MM.1S (cell line): ENCODE measurements around the gene EFHD2.
"Not testable (repeated sequence)": the region's sequence is repeated elsewhere in the genome, so short reads cannot be mapped to it uniquely, and the experiment has no call there.

Source experiments
- DNase-seq: peaks from one replicate; pipeline ENCODE4 v3.0.0-alpha.2; 2015
- H2AFZ ChIP-seq: fragments of 300-600 bp; sonication (generic); 2 replicates; pipeline ENCODE4 v1.6.0; 2016; ENCODE audit warnings: antibody characterized with exemption, low read length
- H3F3A ChIP-seq: fragments of 300-600 bp; sonication (generic); 2 replicates; pipeline ENCODE4 v1.6.1; 2016; ENCODE audit warnings: mild to moderate bottlenecking, antibody characterized with exemption, low read length, moderate library complexity, mixed read lengths; ENCODE audit not compliant: insufficient read depth
- H3K27ac ChIP-seq: fragments of 300-600 bp; sonication (generic); 2 replicates; pipeline ENCODE4 v1.5.1; 2016; ENCODE audit warnings: mild to moderate bottlenecking, low read length
- H3K27me3 ChIP-seq: fragments of 300-600 bp; sonication (generic); replicated peaks from 2 replicates; pipeline ENCODE4 v1.6.0; 2016; ENCODE audit warnings: low read length; ENCODE audit not compliant: insufficient read depth
- H3K36me3 ChIP-seq: fragments of 300-600 bp; sonication (generic); replicated peaks from 2 replicates; pipeline ENCODE4 v1.6.1; 2016; ENCODE audit warnings: mild to moderate bottlenecking, low read length, mixed read lengths; ENCODE audit not compliant: insufficient read depth
- H3K4me1 ChIP-seq: fragments of 300-600 bp; sonication (generic); 2 replicates; pipeline ENCODE4 v1.6.1; 2016; ENCODE audit warnings: low read length, mixed read lengths
- H3K4me2 ChIP-seq: fragments of 300-600 bp; sonication (generic); 2 replicates; pipeline ENCODE4 v1.6.0; 2016; ENCODE audit warnings: low read depth, low read length
- H3K4me3 ChIP-seq: fragments of 300-600 bp; sonication (generic); 2 replicates; pipeline ENCODE4 v1.5.1; 2016; ENCODE audit warnings: low read length, mixed read lengths
- H3K79me2 ChIP-seq: fragments of 300-600 bp; sonication (generic); 2 replicates; pipeline ENCODE4 v1.6.1; 2016; ENCODE audit warnings: mixed run types, low read length, mixed read lengths
- H3K9ac ChIP-seq: fragments of 300-600 bp; sonication (generic); 2 replicates; pipeline ENCODE4 v1.6.1; 2016; ENCODE audit warnings: low read length, mixed read lengths
- H3K9me2 ChIP-seq: fragments of 300-600 bp; sonication (generic); replicated peaks from 2 replicates; pipeline ENCODE4 v1.6.1; 2016; ENCODE audit warnings: mild to moderate bottlenecking, low read length, mixed read lengths; ENCODE audit not compliant: insufficient read depth
- H3K9me3 ChIP-seq: fragments of 300-600 bp; sonication (generic); replicated peaks from 2 replicates; pipeline ENCODE4 v1.6.1; 2016; ENCODE audit warnings: mild to moderate bottlenecking, low read length, mixed read lengths; ENCODE audit not compliant: insufficient read depth
- H4K20me1 ChIP-seq: fragments of 300-600 bp; sonication (generic); 2 replicates; pipeline ENCODE4 v1.6.1; 2016; ENCODE audit warnings: mild to moderate bottlenecking, low read length, moderate library complexity, mixed read lengths; ENCODE audit not compliant: insufficient read depth
- EZH2 ChIP-seq: fragments of 300-600 bp; sonication (generic); optimal IDR thresholded peaks from 2 replicates; pipeline ENCODE3; 2017; ENCODE audit warnings: low read depth, mild to moderate bottlenecking, antibody characterized with exemption, low read length, mixed read lengths
- EZH2phosphoT487 ChIP-seq: fragments of 300-600 bp; sonication (generic); IDR thresholded peaks from 2 replicates; pipeline ENCODE4 v1.6.1; 2018; ENCODE audit warnings: antibody characterized with exemption, low read length
- TF ChIP-seq, protein P1 (sequence below): fragments of 300-600 bp; sonication (generic); IDR thresholded peaks from 2 replicates; pipeline ENCODE4 v1.5.1; 2016; ENCODE audit warnings: antibody characterized with exemption, low read length, mixed read lengths

EFHD2 gene

DNA sequence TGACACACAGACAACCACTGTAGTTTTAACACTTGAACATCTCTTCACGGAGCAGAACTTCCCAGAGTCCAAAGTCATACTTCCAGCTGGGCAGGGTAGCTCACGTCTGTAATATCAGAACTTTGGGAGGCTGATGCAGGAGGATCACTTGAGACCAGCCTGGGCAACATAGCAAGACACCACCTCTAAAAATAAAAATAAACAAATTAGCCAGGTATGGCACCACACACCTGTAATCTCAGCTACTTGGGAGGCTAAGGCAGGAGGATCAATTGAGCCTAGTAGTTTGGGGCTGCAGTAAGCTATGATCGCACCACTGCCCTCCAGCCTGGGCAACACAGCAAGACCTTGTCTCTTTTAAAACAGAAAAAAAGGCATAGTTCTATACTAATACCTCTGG, 24.3 kb upstream of the EFHD2 start:
- Histone ChIP-seq H3K9me3 (no peaks in the 10 kb centered on the region), H3F3A (no peaks in the 10 kb centered on the region), H4K20me1 (no peaks in the 10 kb centered on the region), H3K4me2 (no peak overlapping the region), H2AFZ (no peak overlapping the region), H3K4me1 (peaks cover 4% of the 10 kb centered on the region; the same call in 1 of the 2 replicates), H3K27me3 (no peaks in the 10 kb centered on the region), H3K27ac (no peak overlapping the region), H3K79me2 (no peaks in the 10 kb centered on the region), H3K36me3 (no peaks in the 10 kb centered on the region), H3K9ac (no peak overlapping the region), H3K4me3 (no peak overlapping the region), H3K9me2 (no peaks in the 10 kb centered on the region)
- TF ChIP-seq EZH2phosphoT487, result no peak
- DNase-seq, result no peak

DNA sequence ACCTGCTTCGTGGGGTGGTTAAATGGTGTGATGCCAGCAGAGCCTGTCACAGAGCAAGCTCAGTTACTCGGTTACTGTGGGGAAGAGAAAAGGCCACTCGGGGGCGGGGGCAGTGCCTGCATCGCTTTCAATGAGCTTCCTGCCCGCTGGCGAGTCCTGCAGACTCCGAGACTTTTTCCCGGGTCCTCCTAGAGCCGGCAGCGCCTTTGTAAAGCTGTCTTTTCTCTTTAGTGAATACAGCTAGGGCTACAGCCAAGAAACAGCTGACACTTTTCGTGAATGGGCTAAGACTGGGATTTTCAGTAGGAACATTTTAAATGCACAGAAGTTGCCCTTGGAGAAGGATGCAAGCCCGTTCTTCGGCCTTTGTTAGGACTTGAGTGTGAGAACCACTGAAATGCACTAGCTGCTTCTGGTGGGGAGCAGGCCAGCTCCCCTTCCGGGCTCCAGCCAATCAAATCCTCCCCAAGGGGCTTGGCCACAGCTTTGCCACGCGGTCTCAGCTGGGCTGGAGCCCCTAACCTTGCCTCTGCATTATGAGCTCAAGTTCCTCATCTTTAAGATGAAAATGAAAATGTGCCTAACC, 23.4 kb upstream of the EFHD2 start:
- no peaks in the 10 kb centered on the region for H4K20me1 ChIP-seq
- H3K27me3 ChIP-seq, result no peaks in the 10 kb centered on the region
- H2AFZ ChIP-seq, result no peak overlapping the region
- no peak overlapping the region for H3K9ac ChIP-seq
- H3K4me3 ChIP-seq, result no peak overlapping the region
- H3K27ac ChIP-seq, result no peak overlapping the region
- no peaks in the 10 kb centered on the region for H3K36me3 ChIP-seq
- no peak for TF ChIP-seq EZH2phosphoT487
- no peak for TF ChIP-seq EZH2
- no peaks in the 10 kb centered on the region for H3K79me2 ChIP-seq
- H3K4me2 ChIP-seq, result no peak overlapping the region
- H3K9me2 ChIP-seq, result no peaks in the 10 kb centered on the region
- H3K9me3 ChIP-seq, result no peaks in the 10 kb centered on the region
- no peak for DNase-seq
- no peaks in the 10 kb centered on the region for H3F3A ChIP-seq
- H3K4me1 ChIP-seq, result peaks cover 4% of the 10 kb centered on the region; the same call in 1 of the 2 replicates

DNA sequence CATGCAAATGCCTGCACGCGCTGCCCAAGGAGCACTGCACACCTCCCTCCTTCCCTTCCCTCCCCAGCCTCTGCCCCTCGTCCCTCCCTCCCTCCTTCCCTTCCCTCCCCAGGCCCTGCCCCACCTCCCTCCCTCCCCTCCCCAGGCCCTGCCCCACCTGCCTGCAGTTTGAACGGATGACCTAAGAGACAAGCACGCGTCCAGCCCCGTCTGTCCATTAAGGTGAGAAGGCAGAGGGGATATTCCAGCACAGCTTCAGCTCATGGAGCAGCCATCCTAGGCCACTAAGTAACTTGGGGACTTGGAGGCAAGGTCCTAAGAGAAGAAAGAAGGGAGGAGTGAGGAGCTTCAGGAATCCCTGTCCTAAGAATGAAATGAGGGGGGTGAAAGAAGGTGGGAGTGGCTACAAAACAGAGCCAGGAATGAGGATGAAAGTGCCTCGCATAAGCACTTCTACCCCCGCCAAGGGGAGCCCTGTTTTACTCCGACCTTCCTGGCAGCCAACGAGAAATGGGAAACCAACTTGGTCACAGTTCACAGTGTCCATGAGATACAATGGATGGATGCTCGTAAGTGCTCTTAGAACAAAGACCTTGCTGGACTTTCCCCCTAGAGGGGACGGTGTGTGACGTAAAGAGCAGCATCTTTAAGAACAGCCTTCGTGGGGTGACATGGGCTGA, 21.3 kb upstream of the EFHD2 start:
- H3K9me3 ChIP-seq, result no peaks in the 10 kb centered on the region
- no peak for DNase-seq
- H3F3A ChIP-seq, result no peaks in the 10 kb centered on the region
- H3K27me3 ChIP-seq, result no peaks in the 10 kb centered on the region
- no peak overlapping the region for H3K9ac ChIP-seq
- H3K27ac ChIP-seq, result no peak overlapping the region
- no peak overlapping the region for H3K4me3 ChIP-seq
- H3K36me3 ChIP-seq, result no peaks in the 10 kb centered on the region
- no peaks in the 10 kb centered on the region for H4K20me1 ChIP-seq
- TF ChIP-seq EZH2 (no peak), EZH2phosphoT487 (no peak)
- TF ChIP-seq, protein P1, sequence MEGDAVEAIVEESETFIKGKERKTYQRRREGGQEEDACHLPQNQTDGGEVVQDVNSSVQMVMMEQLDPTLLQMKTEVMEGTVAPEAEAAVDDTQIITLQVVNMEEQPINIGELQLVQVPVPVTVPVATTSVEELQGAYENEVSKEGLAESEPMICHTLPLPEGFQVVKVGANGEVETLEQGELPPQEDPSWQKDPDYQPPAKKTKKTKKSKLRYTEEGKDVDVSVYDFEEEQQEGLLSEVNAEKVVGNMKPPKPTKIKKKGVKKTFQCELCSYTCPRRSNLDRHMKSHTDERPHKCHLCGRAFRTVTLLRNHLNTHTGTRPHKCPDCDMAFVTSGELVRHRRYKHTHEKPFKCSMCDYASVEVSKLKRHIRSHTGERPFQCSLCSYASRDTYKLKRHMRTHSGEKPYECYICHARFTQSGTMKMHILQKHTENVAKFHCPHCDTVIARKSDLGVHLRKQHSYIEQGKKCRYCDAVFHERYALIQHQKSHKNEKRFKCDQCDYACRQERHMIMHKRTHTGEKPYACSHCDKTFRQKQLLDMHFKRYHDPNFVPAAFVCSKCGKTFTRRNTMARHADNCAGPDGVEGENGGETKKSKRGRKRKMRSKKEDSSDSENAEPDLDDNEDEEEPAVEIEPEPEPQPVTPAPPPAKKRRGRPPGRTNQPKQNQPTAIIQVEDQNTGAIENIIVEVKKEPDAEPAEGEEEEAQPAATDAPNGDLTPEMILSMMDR, result no peak
- no peaks in the 10 kb centered on the region for H3K79me2 ChIP-seq
- peaks cover 4% of the 10 kb centered on the region; the same call in 1 of the 2 replicates for H3K4me1 ChIP-seq
- no peaks in the 10 kb centered on the region for H3K9me2 ChIP-seq
- H3K4me2 ChIP-seq, result no peak overlapping the region
- no peak overlapping the region for H2AFZ ChIP-seq

DNA sequence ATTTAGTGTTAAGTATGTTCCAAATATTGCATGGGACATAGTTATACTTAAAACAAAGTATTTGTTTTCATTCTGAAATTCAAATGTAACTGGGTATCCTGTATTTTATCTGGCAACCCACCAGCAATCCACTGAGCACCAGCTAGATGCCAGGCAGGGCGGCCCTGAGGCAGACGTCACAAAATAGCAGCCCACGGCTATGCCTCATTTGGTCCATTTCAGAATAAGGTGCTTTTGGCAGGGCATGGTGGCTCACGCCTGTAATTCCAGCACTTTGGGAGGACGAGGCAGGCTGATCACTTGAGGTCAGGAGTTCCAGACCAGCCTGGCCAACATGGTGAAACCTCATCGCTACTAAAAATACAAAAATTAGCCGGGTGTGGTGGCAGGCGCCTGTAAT, 19.9 kb upstream of the EFHD2 start:
- not testable (repeated sequence) for H3K4me1 ChIP-seq, H3K4me2 ChIP-seq, H3K9ac ChIP-seq, H3K27me3 ChIP-seq, H4K20me1 ChIP-seq, H3K27ac ChIP-seq, H3K79me2 ChIP-seq, H2AFZ ChIP-seq, H3K4me3 ChIP-seq, H3K36me3 ChIP-seq, H3F3A ChIP-seq, DNase-seq, H3K9me2 ChIP-seq, H3K9me3 ChIP-seq
